Thoracic aorta (tissue), 2 donors: ENCODE data around the gene MTX1. TPM values are rescaled to one million over a fixed set of nuclear protein-coding genes. Genes with fewer than 3 reads are reported as not detected.
"Not testable (repeated sequence)": the region's sequence is repeated elsewhere in the genome, so short reads cannot be mapped to it uniquely, and the experiment has no call there.

Experiments
- ATAC-seq: fragments of 150-250 bp; one replicate; pipeline ENCODE4 v1.8.0; 2017; ENCODE audit warnings: low read depth; ENCODE audit not compliant: insufficient number of reproducible peaks, low FRiP score
- DNase-seq: peaks from one replicate; pipeline ENCODE4 v3.0.0-alpha.2; 2020; ENCODE audit warnings: low spot score
- H3K27ac ChIP-seq, 2 donors: fragments of 200-600 bp; sonication (generic); 1 replicate in 1 of 2; 2 replicates in 1 of 2; pipeline ENCODE4 v1.5.1; 2016; ENCODE audit warnings: mild to moderate bottlenecking in 2 of 2, moderate library complexity in 2 of 2
- H3K27me3 ChIP-seq: fragments of 200-600 bp; sonication (generic); replicated peaks from 2 replicates; pipeline ENCODE4 v1.6.0; 2016; ENCODE audit warnings: mild to moderate bottlenecking; ENCODE audit not compliant: insufficient read depth
- H3K36me3 ChIP-seq: fragments of 200-600 bp; sonication (generic); one replicate; pipeline ENCODE4 v1.5.1; 2016
- H3K4me1 ChIP-seq, 2 donors: fragments of 200-600 bp; sonication (generic); 1 replicate in 1 of 2; 2 replicates in 1 of 2; pipeline versions ENCODE4 v1.5.1 to v1.6.0; 2016; ENCODE audit warnings: low read depth in 2 of 2, mild to moderate bottlenecking in 1 of 2; ENCODE audit not compliant: control insufficient read depth in 1 of 2
- H3K4me3 ChIP-seq: fragments of 200-600 bp; sonication (generic); 2 replicates; pipeline ENCODE4 v1.5.1; 2016; ENCODE audit warnings: mild to moderate bottlenecking
- H3K9me3 ChIP-seq: fragments of 200-600 bp; sonication (generic); 2 replicates; pipeline ENCODE4 v1.5.1; 2016
- total RNA-seq, 2 donors: library from RNA; depleted of rRNA; stranded (reverse); fragments of >200 nt; gene quantifications; one replicate each; pipeline versions ENCODE4 v1.1.0 to v1.2.3, GENCODE V29; 2016
- TF ChIP-seq, protein P1 (sequence below): fragments of 200-600 bp; sonication (generic); IDR thresholded peaks from one replicate; pipeline ENCODE4 v1.5.1; 2019; ENCODE audit warnings: antibody characterized with exemption

Gene MTX1
- total RNA-seq, 2 donors from 2014 or later = 21.7 to 22.9 TPM

DNA sequence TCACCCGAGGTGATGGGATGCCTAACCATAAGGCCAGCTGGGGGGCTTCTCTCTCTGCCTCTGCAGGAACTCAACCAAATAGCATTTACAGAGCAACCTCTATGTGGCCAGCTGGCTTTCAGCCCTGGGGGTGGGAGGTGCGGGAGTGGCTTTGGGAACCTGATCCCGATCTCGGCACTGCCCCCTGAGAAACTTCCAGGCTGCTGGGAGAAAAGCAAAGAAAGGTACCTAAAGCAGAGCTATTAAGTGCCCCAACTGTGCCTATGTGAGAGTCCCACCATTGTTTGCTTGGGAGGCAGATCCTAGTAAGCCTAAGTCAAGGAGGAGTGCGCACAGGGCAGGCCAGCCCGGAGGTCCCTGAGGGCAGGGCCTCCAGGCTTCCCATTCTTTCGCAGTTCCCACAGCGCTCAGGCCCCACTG, 42.4 kb upstream of the MTX1 start:
- DNase-seq (no peak), ATAC-seq (no peak)
- TF ChIP-seq, protein P1, sequence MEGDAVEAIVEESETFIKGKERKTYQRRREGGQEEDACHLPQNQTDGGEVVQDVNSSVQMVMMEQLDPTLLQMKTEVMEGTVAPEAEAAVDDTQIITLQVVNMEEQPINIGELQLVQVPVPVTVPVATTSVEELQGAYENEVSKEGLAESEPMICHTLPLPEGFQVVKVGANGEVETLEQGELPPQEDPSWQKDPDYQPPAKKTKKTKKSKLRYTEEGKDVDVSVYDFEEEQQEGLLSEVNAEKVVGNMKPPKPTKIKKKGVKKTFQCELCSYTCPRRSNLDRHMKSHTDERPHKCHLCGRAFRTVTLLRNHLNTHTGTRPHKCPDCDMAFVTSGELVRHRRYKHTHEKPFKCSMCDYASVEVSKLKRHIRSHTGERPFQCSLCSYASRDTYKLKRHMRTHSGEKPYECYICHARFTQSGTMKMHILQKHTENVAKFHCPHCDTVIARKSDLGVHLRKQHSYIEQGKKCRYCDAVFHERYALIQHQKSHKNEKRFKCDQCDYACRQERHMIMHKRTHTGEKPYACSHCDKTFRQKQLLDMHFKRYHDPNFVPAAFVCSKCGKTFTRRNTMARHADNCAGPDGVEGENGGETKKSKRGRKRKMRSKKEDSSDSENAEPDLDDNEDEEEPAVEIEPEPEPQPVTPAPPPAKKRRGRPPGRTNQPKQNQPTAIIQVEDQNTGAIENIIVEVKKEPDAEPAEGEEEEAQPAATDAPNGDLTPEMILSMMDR = no peak
- H3K4me1 ChIP-seq = peaks cover 3 to 6% of the 10 kb centered on the region in 2 donors
- H3K27me3 ChIP-seq = no peaks in the 10 kb centered on the region
- H3K9me3 ChIP-seq = no peaks in the 10 kb centered on the region
- peaks cover 7% of the 10 kb centered on the region for H3K36me3 ChIP-seq
- H3K27ac ChIP-seq = no peak overlapping the region
- H3K4me3 ChIP-seq = no peak overlapping the region

GRCh38 chr1:155166471-155167165, 41.9 kb upstream of the MTX1 start:
- Histone ChIP-seq H3K4me3 (no peak overlapping the region), H3K27me3 (no peaks in the 10 kb centered on the region), H3K36me3 (peaks cover 7% of the 10 kb centered on the region), H3K9me3 (no peaks in the 10 kb centered on the region), H3K27ac (no peak overlapping the region), H3K4me1 (peaks cover 3 to 6% of the 10 kb centered on the region in 2 donors)
- ATAC-seq (no peak), DNase-seq (no peak)
- TF ChIP-seq, protein P1 = no peak

- DNase-seq (no peak), ATAC-seq (no peak)
- H3K27me3 ChIP-seq = no peaks in the 10 kb centered on the region
- H3K4me3 ChIP-seq = peak overlapping the region; percentile 41
- H3K36me3 ChIP-seq = peaks cover 7% of the 10 kb centered on the region
- H3K27ac ChIP-seq = no peak overlapping the region
- TF ChIP-seq, protein P1 = peak; percentile 86
- H3K9me3 ChIP-seq = no peaks in the 10 kb centered on the region
- H3K4me1 ChIP-seq = peaks cover 6 to 13% of the 10 kb centered on the region in 2 donors
Observed at GRCh38 chr1:155167166-155168104, 41.1 kb upstream of the MTX1 start.

DNA sequence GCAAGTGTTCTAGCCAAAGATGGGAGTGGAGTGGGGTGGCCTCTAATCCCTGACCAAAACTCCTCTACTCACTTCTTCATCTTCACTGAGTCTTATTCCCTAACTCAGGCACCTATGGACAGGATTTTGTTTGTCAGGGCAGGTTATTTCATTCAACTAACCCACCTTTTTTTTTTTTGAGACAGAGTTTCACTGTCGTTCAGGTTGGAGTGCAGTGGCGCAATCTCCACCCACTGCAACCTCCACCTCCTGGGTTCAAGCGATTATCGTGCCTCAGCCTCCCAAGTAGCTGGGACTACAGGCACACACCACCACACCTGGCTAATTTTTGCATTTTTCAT, 40.4 kb upstream of the MTX1 start:
- H3K27ac ChIP-seq, ATAC-seq, DNase-seq, H3K27me3 ChIP-seq, H3K36me3 ChIP-seq, H3K9me3 ChIP-seq, H3K4me3 ChIP-seq: not testable (repeated sequence)
- H3K4me1 ChIP-seq = peaks cover 6 to 15% of the 10 kb centered on the region in 2 donors

DNA sequence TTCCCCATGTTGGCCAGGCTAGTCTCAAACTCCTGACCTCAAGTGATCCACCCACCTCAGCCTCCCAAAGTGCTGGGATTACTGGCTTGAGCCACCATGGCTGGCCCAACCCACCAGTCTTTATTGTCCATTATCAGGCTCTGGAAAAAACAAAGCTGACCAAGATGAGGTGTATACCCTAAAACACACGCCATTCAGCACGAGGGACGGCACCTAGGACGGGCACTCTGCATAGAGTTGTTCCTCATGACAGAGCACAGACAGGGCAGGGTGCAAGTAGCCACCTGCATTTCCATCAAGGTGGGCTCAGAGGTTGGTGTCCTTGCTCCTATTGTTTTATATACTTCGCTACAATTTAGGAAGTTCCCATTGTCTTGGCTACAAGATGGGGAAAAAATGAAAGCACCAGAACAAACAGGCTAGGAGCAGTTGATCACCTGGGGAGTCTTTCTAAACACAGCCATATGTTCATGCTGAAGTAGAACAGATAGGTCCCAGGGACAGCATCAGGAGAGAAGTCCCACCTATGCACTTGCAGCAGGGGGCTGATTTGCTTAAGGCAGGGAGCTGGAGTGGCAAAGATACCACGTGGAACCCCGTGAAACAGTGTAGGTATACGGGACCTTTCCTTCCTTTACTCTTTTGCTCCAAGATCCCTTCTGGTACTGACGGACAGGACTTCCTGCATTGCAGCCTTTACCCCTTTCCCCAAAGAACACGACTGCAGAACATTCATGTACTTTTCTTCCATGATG, 39.9 kb upstream of the MTX1 start:
- DNase-seq = no peak
- no peak for ATAC-seq
- no peaks in the 10 kb centered on the region for H3K27me3 ChIP-seq
- no peak overlapping the region for H3K27ac ChIP-seq
- H3K4me1 ChIP-seq = peaks cover 6 to 18% of the 10 kb centered on the region in 2 donors
- no peaks in the 10 kb centered on the region for H3K9me3 ChIP-seq
- TF ChIP-seq, protein P1 = no peak
- H3K36me3 ChIP-seq = peaks cover 7% of the 10 kb centered on the region
- H3K4me3 ChIP-seq = no peak overlapping the region
